HepG2 (cell line): ENCODE measurements around the gene MRPL27. TPM values are rescaled to one million over a fixed set of nuclear protein-coding genes. Genes with fewer than 3 reads are reported as not detected.

Experiments
- ATF7-NPFF ChIP-seq: sonication (generic); formaldehyde crosslinking; IDR thresholded peaks from 2 replicates; pipeline ENCODE4 v1.8.1; 2023; ENCODE audit warnings: mild to moderate bottlenecking, low read depth, missing genetic modification reagents, moderate library complexity
- CHCHD3 ChIP-seq: sonication (generic); formaldehyde crosslinking; IDR thresholded peaks from 2 replicates; pipeline ENCODE4 v1.8.0; 2022; ENCODE audit warnings: mild to moderate bottlenecking, missing genetic modification reagents, moderate library complexity
- CSRNP1 ChIP-seq: sonication (generic); formaldehyde crosslinking; IDR thresholded peaks from 2 replicates; pipeline ENCODE4 v1.8.1; 2023; ENCODE audit warnings: mild to moderate bottlenecking, missing genetic modification reagents
- DZIP1 ChIP-seq: sonication (generic); formaldehyde crosslinking; IDR thresholded peaks from 2 replicates; pipeline ENCODE4 v1.5.0; 2020; ENCODE audit warnings: mild to moderate bottlenecking, missing genetic modification reagents
- ELF4 ChIP-seq: sonication (generic); formaldehyde crosslinking; IDR thresholded peaks from 2 replicates; pipeline ENCODE4 v1.5.0; 2020; ENCODE audit warnings: missing genetic modification reagents, mild to moderate bottlenecking, moderate library complexity, borderline replicate concordance
- EP300 ChIP-seq, 3 experiments: sonication (generic) in 1 of 3; formaldehyde crosslinking in 1 of 3; IDR thresholded peaks; 2 replicates each; pipeline versions ENCODE4 v1.5.1 to v1.6.1; 2011 to 2020; ENCODE audit warnings: low read depth in 2 of 3, low read length in 2 of 3, borderline replicate concordance in 1 of 3, improper control_type of control experiment in 1 of 3, mild to moderate bottlenecking in 1 of 3, missing genetic modification reagents in 1 of 3, moderate library complexity in 1 of 3
- EZH2 ChIP-seq: conservative IDR thresholded peaks from 2 replicates; pipeline ENCODE4 v1.6.1; 2012; ENCODE audit warnings: mild to moderate bottlenecking, low read depth, low read length, moderate library complexity
- HMGXB4 ChIP-seq, 2 experiments: sonication (generic) in 1 of 2; formaldehyde crosslinking in 1 of 2; IDR thresholded peaks; 2 replicates each; pipeline versions ENCODE4 v1.4.0 to v1.6.1; 2018 to 2020; ENCODE audit warnings: missing genetic modification reagents in 2 of 2, borderline replicate concordance in 1 of 2, low read depth in 1 of 2, mild to moderate bottlenecking in 1 of 2, missing biosample characterization in 1 of 2
- MIXL1 ChIP-seq: IDR thresholded peaks from 2 replicates; pipeline ENCODE4 v1.6.1; 2016
- NAIF1 ChIP-seq: sonication (generic); formaldehyde crosslinking; IDR thresholded peaks from 2 replicates; pipeline ENCODE4 v1.5.0; 2020; ENCODE audit warnings: mild to moderate bottlenecking, missing genetic modification reagents, borderline replicate concordance
- NFRKB ChIP-seq: fragments of 450-650 bp; IDR thresholded peaks from 2 replicates; pipeline ENCODE4 v1.6.1; 2017
- NPAS2 ChIP-seq: sonication (generic); formaldehyde crosslinking; IDR thresholded peaks from 2 replicates; pipeline ENCODE4 v1.8.0; 2022; ENCODE audit warnings: mild to moderate bottlenecking, missing genetic modification reagents, borderline replicate concordance
- SMARCC2 ChIP-seq: fragments of 450-650 bp; IDR thresholded peaks from 2 replicates; pipeline ENCODE4 v1.6.1; 2017; ENCODE audit warnings: antibody characterized with exemption, mild to moderate bottlenecking
- ZMYM3 ChIP-seq: sonication (generic); formaldehyde crosslinking; IDR thresholded peaks from 2 replicates; pipeline ENCODE4 v1.5.1; 2020; ENCODE audit warnings: mild to moderate bottlenecking, missing genetic modification reagents
- ZMYM4 ChIP-seq: sonication (generic); formaldehyde crosslinking; IDR thresholded peaks from 2 replicates; pipeline ENCODE4 v1.8.1; 2023; ENCODE audit warnings: mild to moderate bottlenecking, missing genetic modification reagents
- ZNF280D ChIP-seq: sonication (generic); formaldehyde crosslinking; IDR thresholded peaks from 2 replicates; pipeline ENCODE4 v1.5.1; 2020; ENCODE audit warnings: mild to moderate bottlenecking, missing genetic modification reagents
- ZNF451 ChIP-seq: sonication (generic); formaldehyde crosslinking; IDR thresholded peaks from 2 replicates; pipeline ENCODE4 v1.5.0; 2020; ENCODE audit warnings: mild to moderate bottlenecking, missing genetic modification reagents
- ZNF598 ChIP-seq: sonication (generic); formaldehyde crosslinking; IDR thresholded peaks from 2 replicates; pipeline ENCODE4 v1.5.1; 2020; ENCODE audit warnings: mild to moderate bottlenecking, missing genetic modification reagents, borderline replicate concordance
- ZSCAN22 ChIP-seq: sonication (generic); formaldehyde crosslinking; IDR thresholded peaks from 2 replicates; pipeline ENCODE4 v1.4.0; 2020; ENCODE audit warnings: mild to moderate bottlenecking, missing genetic modification reagents
- polyA plus RNA-seq, 8 experiments: library from polyadenylated mRNA; depleted of rRNA in 3 of 8; stranded (reverse) in 7 of 8; unstranded in 1 of 8; fragments of >200 nt; fragmentation: Illumina TruSeq in 4 of 8; extraction: Trizol in 4 of 8; gene quantifications; 2 replicates each; pipeline versions ENCODE4 v1.2.1 to v1.2.3, GENCODE V29; 2011 to 2016; ENCODE audit warnings: low read depth in 4 of 8, missing spikeins in 1 of 8, mixed read lengths in 1 of 8; ENCODE audit not compliant: insufficient read depth in 1 of 8
- total RNA-seq, 5 experiments: library from RNA; depleted of rRNA; stranded (reverse); fragments of >200 nt; fragmentation: Illumina TruSeq; extraction: Trizol; gene quantifications; 2 replicates each; pipeline ENCODE4 v1.2.3, GENCODE V29; 2016; ENCODE audit warnings: low read depth in 1 of 5

MRPL27 gene
- total and polyA plus RNA-seq, 2 of the 13 experiments (the other 11 are each of a cell fraction or from before 2014, with no cell fraction given): 137 to 217 TPM

GRCh38 chr17:50397111-50397918 lies 24.3 kb upstream of the MRPL27 start, which contains the start of gene LRRC59 (continued):
- TF ChIP-seq NAIF1 (peak; percentile 83; the same call in 1 of the 2 replicates), ATF7-NPFF (CRISPR knock-in tag) (peak; percentile 100), EP300 (IDR thresholded peaks at IDR 0.05; ENCODE audit: low read depth in 2 of 2, low read length in 2 of 2) (peak; percentile 56 to 73; a peak in 3 of 4 replicates), EP300 (CRISPR knock-in tag; IDR thresholded peaks at IDR 0.05; ENCODE audit: borderline replicate concordance) (peak; percentile 70), ELF4 (CRISPR knock-in tag) (peak; percentile 96), SMARCC2 (no peak), ZNF598 (CRISPR knock-in tag) (peak; percentile 98), ZNF280D (CRISPR knock-in tag) (peak; percentile 98), ZMYM3 (peak; percentile 95), ZMYM4 (peak; percentile 99), ZSCAN22 (CRISPR knock-in tag) (no peak), EZH2 (no peak), NPAS2 (CRISPR knock-in tag) (no peak), MIXL1 (CRISPR knock-in tag) (peak; percentile 93), HMGXB4 (CRISPR knock-in tag; IDR thresholded peaks at IDR 0.05; ENCODE audit: borderline replicate concordance in 1 of 2, low read depth in 1 of 2) (peak; percentile 100), CHCHD3 (CRISPR knock-in tag) (peak; percentile 92), ZNF451 (CRISPR knock-in tag) (peak; percentile 96; the same call in 1 of the 2 replicates), NFRKB (no peak), DZIP1 (CRISPR knock-in tag) (peak; percentile 95), CSRNP1 (CRISPR knock-in tag) (peak; percentile 99)
